ENCODE data around the gene SHB. TPM values are rescaled to one million over a fixed set of nuclear protein-coding genes. Genes with fewer than 3 reads are reported as not detected.

The SHB gene

Small RNAs within 50 kb of the gene (small RNA-seq; reads per million reads assigned to genes)
- not detected for gene RNU7-124P (ENCODE audit: insufficient read depth)

Data from mesendoderm (in vitro differentiated cells).